GM18498 (cell line): ENCODE data around the gene BPIFB1.

ENCODE experiments used
- ATAC-seq: cut with Tn5 transposase; IDR thresholded peaks from one replicate; pipeline ENCODE4 v1.9.1; 2021; ENCODE audit warnings: mild to moderate bottlenecking, moderate library complexity; ENCODE audit not compliant: unreplicated experiment

The BPIFB1 gene

GRCh38 chr20:33282991-33283555 is at the start of gene BPIFB1:
Gene BPIFB1, plus strand, starts transcription at chr20:33283214. Its CDS starts 2,860 bp downstream, at chr20:33286074.
- no peak for ATAC-seq

GRCh38 chr20:33234050-33234449 is 49.0 kb upstream of the BPIFB1 start:
- ATAC-seq: no peak

- ATAC-seq: no peak
These were observed 47.3 kb upstream of the BPIFB1 start, which contains the start of gene BPIFA1 for GRCh38 chr20:33235696-33236095. Gene BPIFA1, plus strand, starts transcription at chr20:33235996. Its CDS starts 1,716 bp downstream, at chr20:33237712.

- ATAC-seq: no peak
These were observed 46.7 kb upstream of the BPIFB1 start for GRCh38 chr20:33236351-33236750.

GRCh38 chr20:33237989-33238388 is 45.0 kb upstream of the BPIFB1 start:
- no peak for ATAC-seq

GRCh38 chr20:33239418-33239817 is 43.6 kb upstream of the BPIFB1 start:
- no peak for ATAC-seq

- ATAC-seq: no peak
These were observed 42.9 kb upstream of the BPIFB1 start for GRCh38 chr20:33239979-33240736.

- no peak for ATAC-seq
These were observed 42.1 kb upstream of the BPIFB1 start for GRCh38 chr20:33240923-33241322.

- no peak for ATAC-seq
These were observed 40.5 kb upstream of the BPIFB1 start for GRCh38 chr20:33242319-33243100.

GRCh38 chr20:33246077-33246476 is 36.9 kb upstream of the BPIFB1 start:
- ATAC-seq: no peak

- no peak for ATAC-seq
These were observed 33.6 kb upstream of the BPIFB1 start for GRCh38 chr20:33249456-33249855.

GRCh38 chr20:33250666-33251065 is 32.3 kb upstream of the BPIFB1 start:
- ATAC-seq: no peak

- ATAC-seq: no peak
These were observed 31.5 kb upstream of the BPIFB1 start for GRCh38 chr20:33251496-33251895.

- no peak for ATAC-seq
These were observed 30.6 kb upstream of the BPIFB1 start for GRCh38 chr20:33252460-33252859.

- ATAC-seq: no peak
These were observed 28.0 kb upstream of the BPIFB1 start for GRCh38 chr20:33255005-33255404.

GRCh38 chr20:33257237-33257636 is 25.8 kb upstream of the BPIFB1 start:
- no peak for ATAC-seq

GRCh38 chr20:33259371-33259770 is 23.6 kb upstream of the BPIFB1 start:
- no peak for ATAC-seq

- ATAC-seq: no peak
These were observed 21.5 kb upstream of the BPIFB1 start for GRCh38 chr20:33261465-33261864.

GRCh38 chr20:33262658-33263065 is 20.4 kb upstream of the BPIFB1 start:
- no peak for ATAC-seq

- ATAC-seq: no peak
These were observed 19.2 kb upstream of the BPIFB1 start for GRCh38 chr20:33263784-33264183.

GRCh38 chr20:33267701-33268100 is 15.3 kb upstream of the BPIFB1 start:
- ATAC-seq: no peak
